WTC11 (cell line): ENCODE data around the gene NLGN4X. TPM values are rescaled to one million over a fixed set of nuclear protein-coding genes. Genes with fewer than 3 reads are reported as not detected.

ENCODE experiments used
- ATAC-seq: fragments of 200-7000 bp; cut with Tn5 transposase; 2 replicates; pipeline ENCODE4 v1.10.0; 2021; ENCODE audit warnings: mild to moderate bottlenecking, moderate library complexity
- CTCF ChIA-PET: fragments of 300-600 bp; sonication (Branson Sonifier 250); formaldehyde crosslinking; loops from one replicate; lab custom pipeline; 2021; ENCODE audit warnings: antibody characterized with exemption; lab: Charles Lee
- POLR2A ChIA-PET: fragments of 350-600 bp; sonication (Branson Sonifier 250); formaldehyde crosslinking; loops from one replicate; lab custom pipeline; 2021; ENCODE audit warnings: antibody characterized with exemption; lab: Charles Lee
- DNase-seq: peaks from one replicate; pipeline ENCODE4 v3.0.0; 2021; ENCODE audit warnings: low spot score
- H3K27ac Mint-ChIP-seq: 2 replicates; pipeline ENCODE4 v1.8.0; 2021; ENCODE audit warnings: mixed read lengths
- H3K27me3 Mint-ChIP-seq: 2 replicates; pipeline ENCODE4 v1.8.0; 2021; ENCODE audit warnings: low read depth, mild to moderate bottlenecking, moderate library complexity, mixed read lengths
- H3K36me3 Mint-ChIP-seq: 2 replicates; pipeline ENCODE4 v1.8.0; 2021; ENCODE audit warnings: mixed read lengths
- H3K4me1 Mint-ChIP-seq: 2 replicates; pipeline ENCODE4 v1.8.0; 2022; ENCODE audit warnings: mixed read lengths
- H3K4me3 Mint-ChIP-seq: 2 replicates; pipeline ENCODE4 v1.8.0; 2021; ENCODE audit warnings: mild to moderate bottlenecking, moderate library complexity, mixed read lengths
- H3K9me3 Mint-ChIP-seq: 2 replicates; pipeline ENCODE4 v1.8.0; 2021; ENCODE audit warnings: mixed read lengths
- CTCF ChIP-seq: fragments of 200-600 bp; IDR thresholded peaks from 2 replicates; pipeline ENCODE4 v1.8.0; 2022; ENCODE audit warnings: antibody characterized with exemption
- ELF4 ChIP-seq: sonication (generic); formaldehyde crosslinking; IDR thresholded peaks from 2 replicates; pipeline ENCODE4 v1.8.1; 2022; ENCODE audit warnings: low read depth, mild to moderate bottlenecking, moderate library complexity, missing genetic modification reagents
- ESRRA ChIP-seq: sonication (generic); formaldehyde crosslinking; IDR thresholded peaks from 2 replicates; pipeline ENCODE4 v1.8.1; 2022; ENCODE audit warnings: mild to moderate bottlenecking, missing genetic modification reagents, borderline replicate concordance
- HMGXB4 ChIP-seq: sonication (generic); formaldehyde crosslinking; IDR thresholded peaks from 2 replicates; pipeline ENCODE4 v1.8.1; 2023; ENCODE audit warnings: mild to moderate bottlenecking, moderate library complexity, missing genetic modification reagents
- MLX ChIP-seq: sonication (generic); formaldehyde crosslinking; IDR thresholded peaks from 2 replicates; pipeline ENCODE4 v1.8.1; 2023; ENCODE audit warnings: mild to moderate bottlenecking, missing genetic modification reagents, moderate library complexity
- MYBL2 ChIP-seq: sonication (generic); formaldehyde crosslinking; IDR thresholded peaks from 2 replicates; pipeline ENCODE4 v1.8.1; 2023; ENCODE audit warnings: mild to moderate bottlenecking, moderate library complexity, missing genetic modification reagents
- NFYB ChIP-seq: sonication (generic); formaldehyde crosslinking; conservative IDR thresholded peaks from 2 replicates; pipeline ENCODE4 v1.8.0; 2022; ENCODE audit warnings: low read depth, missing genetic modification reagents
- SMAD3 ChIP-seq: sonication (generic); formaldehyde crosslinking; IDR thresholded peaks from 2 replicates; pipeline ENCODE4 v1.8.0; 2022; ENCODE audit warnings: missing genetic modification reagents, mild to moderate bottlenecking, borderline replicate concordance
- TCF7 ChIP-seq: sonication (generic); formaldehyde crosslinking; IDR thresholded peaks from 2 replicates; pipeline ENCODE4 v1.8.0; 2022; ENCODE audit warnings: mild to moderate bottlenecking, low read depth, missing genetic modification reagents, moderate library complexity
- TEAD1 ChIP-seq: sonication (generic); formaldehyde crosslinking; IDR thresholded peaks from 2 replicates; pipeline ENCODE4 v1.8.0; 2022; ENCODE audit warnings: mild to moderate bottlenecking, missing genetic modification reagents
- TP53 ChIP-seq: sonication (generic); formaldehyde crosslinking; IDR thresholded peaks from 2 replicates; pipeline ENCODE4 v1.8.1; 2023; ENCODE audit warnings: mild to moderate bottlenecking, missing genetic modification reagents
- USF2 ChIP-seq: sonication (generic); formaldehyde crosslinking; IDR thresholded peaks from 2 replicates; pipeline ENCODE4 v1.8.1; 2023; ENCODE audit warnings: mild to moderate bottlenecking, missing genetic modification reagents, moderate library complexity
- ZNF281 ChIP-seq: sonication (generic); formaldehyde crosslinking; IDR thresholded peaks from 2 replicates; pipeline ENCODE4 v1.8.0; 2023; ENCODE audit warnings: mild to moderate bottlenecking, missing genetic modification reagents
- ZNF671 ChIP-seq: fragments of 250-450 bp; sonication (Bioruptor Pico); IDR thresholded peaks from 2 replicates; pipeline ENCODE4 v1.8.0; 2021; ENCODE audit warnings: mild to moderate bottlenecking
- total RNA-seq: library from RNA; stranded (reverse); gene quantifications from 3 replicates; pipeline ENCODE4 v1.2.3, GENCODE V29; 2021
- TF ChIP-seq, protein P1 (sequence below): sonication (generic); formaldehyde crosslinking; IDR thresholded peaks from 2 replicates; pipeline ENCODE4 v1.8.1; 2022; ENCODE audit warnings: mild to moderate bottlenecking, moderate library complexity, missing genetic modification reagents
- TF ChIP-seq, protein P2 (sequence below): fragments of 250-450 bp; sonication (Bioruptor Pico); IDR thresholded peaks from 2 replicates; pipeline ENCODE4 v1.9.0; 2021; ENCODE audit warnings: mild to moderate bottlenecking, borderline replicate concordance
- TF ChIP-seq, protein P3 (sequence below): sonication (generic); formaldehyde crosslinking; IDR thresholded peaks from 2 replicates; pipeline ENCODE4 v1.8.1; 2023; ENCODE audit warnings: mild to moderate bottlenecking, missing genetic modification reagents
- TF ChIP-seq, protein P4 (sequence below): sonication (generic); formaldehyde crosslinking; IDR thresholded peaks from 2 replicates; pipeline ENCODE4 v1.8.0; 2023; ENCODE audit warnings: missing genetic modification reagents

The NLGN4X gene
- total RNA-seq, 1 experiment from 2014 or later, result 53.8 TPM

- TF ChIP-seq ZNF281 (CRISPR knock-in tag) (no peak), TP53 (CRISPR knock-in tag) (no peak), ZNF671 (CRISPR knock-in tag) (no peak), HMGXB4 (CRISPR knock-in tag) (no peak), MLX (CRISPR knock-in tag) (no peak), TCF7 (CRISPR knock-in tag) (no peak), CTCF (no peak), SMAD3 (CRISPR knock-in tag) (no peak)
- TF ChIP-seq, protein P1, sequence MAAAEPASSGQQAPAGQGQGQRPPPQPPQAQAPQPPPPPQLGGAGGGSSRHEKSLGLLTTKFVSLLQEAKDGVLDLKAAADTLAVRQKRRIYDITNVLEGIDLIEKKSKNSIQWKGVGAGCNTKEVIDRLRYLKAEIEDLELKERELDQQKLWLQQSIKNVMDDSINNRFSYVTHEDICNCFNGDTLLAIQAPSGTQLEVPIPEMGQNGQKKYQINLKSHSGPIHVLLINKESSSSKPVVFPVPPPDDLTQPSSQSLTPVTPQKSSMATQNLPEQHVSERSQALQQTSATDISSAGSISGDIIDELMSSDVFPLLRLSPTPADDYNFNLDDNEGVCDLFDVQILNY (CRISPR knock-in tag), result no peak
- TF ChIP-seq, protein P2, sequence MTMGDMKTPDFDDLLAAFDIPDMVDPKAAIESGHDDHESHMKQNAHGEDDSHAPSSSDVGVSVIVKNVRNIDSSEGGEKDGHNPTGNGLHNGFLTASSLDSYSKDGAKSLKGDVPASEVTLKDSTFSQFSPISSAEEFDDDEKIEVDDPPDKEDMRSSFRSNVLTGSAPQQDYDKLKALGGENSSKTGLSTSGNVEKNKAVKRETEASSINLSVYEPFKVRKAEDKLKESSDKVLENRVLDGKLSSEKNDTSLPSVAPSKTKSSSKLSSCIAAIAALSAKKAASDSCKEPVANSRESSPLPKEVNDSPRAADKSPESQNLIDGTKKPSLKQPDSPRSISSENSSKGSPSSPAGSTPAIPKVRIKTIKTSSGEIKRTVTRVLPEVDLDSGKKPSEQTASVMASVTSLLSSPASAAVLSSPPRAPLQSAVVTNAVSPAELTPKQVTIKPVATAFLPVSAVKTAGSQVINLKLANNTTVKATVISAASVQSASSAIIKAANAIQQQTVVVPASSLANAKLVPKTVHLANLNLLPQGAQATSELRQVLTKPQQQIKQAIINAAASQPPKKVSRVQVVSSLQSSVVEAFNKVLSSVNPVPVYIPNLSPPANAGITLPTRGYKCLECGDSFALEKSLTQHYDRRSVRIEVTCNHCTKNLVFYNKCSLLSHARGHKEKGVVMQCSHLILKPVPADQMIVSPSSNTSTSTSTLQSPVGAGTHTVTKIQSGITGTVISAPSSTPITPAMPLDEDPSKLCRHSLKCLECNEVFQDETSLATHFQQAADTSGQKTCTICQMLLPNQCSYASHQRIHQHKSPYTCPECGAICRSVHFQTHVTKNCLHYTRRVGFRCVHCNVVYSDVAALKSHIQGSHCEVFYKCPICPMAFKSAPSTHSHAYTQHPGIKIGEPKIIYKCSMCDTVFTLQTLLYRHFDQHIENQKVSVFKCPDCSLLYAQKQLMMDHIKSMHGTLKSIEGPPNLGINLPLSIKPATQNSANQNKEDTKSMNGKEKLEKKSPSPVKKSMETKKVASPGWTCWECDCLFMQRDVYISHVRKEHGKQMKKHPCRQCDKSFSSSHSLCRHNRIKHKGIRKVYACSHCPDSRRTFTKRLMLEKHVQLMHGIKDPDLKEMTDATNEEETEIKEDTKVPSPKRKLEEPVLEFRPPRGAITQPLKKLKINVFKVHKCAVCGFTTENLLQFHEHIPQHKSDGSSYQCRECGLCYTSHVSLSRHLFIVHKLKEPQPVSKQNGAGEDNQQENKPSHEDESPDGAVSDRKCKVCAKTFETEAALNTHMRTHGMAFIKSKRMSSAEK (CRISPR knock-in tag), result no peak
- TF ChIP-seq, protein P3, sequence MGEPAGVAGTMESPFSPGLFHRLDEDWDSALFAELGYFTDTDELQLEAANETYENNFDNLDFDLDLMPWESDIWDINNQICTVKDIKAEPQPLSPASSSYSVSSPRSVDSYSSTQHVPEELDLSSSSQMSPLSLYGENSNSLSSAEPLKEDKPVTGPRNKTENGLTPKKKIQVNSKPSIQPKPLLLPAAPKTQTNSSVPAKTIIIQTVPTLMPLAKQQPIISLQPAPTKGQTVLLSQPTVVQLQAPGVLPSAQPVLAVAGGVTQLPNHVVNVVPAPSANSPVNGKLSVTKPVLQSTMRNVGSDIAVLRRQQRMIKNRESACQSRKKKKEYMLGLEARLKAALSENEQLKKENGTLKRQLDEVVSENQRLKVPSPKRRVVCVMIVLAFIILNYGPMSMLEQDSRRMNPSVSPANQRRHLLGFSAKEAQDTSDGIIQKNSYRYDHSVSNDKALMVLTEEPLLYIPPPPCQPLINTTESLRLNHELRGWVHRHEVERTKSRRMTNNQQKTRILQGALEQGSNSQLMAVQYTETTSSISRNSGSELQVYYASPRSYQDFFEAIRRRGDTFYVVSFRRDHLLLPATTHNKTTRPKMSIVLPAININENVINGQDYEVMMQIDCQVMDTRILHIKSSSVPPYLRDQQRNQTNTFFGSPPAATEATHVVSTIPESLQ, result no peak
- TF ChIP-seq, all 79 proteins: peak for 0
These were observed 154.1 kb downstream of the NLGN4X start (continued) for GRCh38 chrX:6074532-6074931.

- CTCF ChIA-PET, result no interaction called here
- H3K36me3 Mint-ChIP-seq, result peaks cover 2% of the 10 kb centered on the region; the same call in 1 of the 2 replicates
- H3K9me3 Mint-ChIP-seq, result no peaks in the 10 kb centered on the region
- no peak overlapping the region for H3K4me3 Mint-ChIP-seq
- ATAC-seq (no peak), DNase-seq (no peak)
- peaks cover 37% of the 10 kb centered on the region for H3K4me1 Mint-ChIP-seq
- no peaks in the 10 kb centered on the region for H3K27me3 Mint-ChIP-seq
- no peak overlapping the region for H3K27ac Mint-ChIP-seq
- POLR2A ChIA-PET, result no interaction called here
- TF ChIP-seq ELF4 (no peak), USF2 (CRISPR knock-in tag) (no peak), MYBL2 (CRISPR knock-in tag) (no peak), NFYB (no peak), ESRRA (CRISPR knock-in tag) (no peak), TEAD1 (no peak), HMGXB4 (CRISPR knock-in tag) (no peak)
- TF ChIP-seq, protein P4, sequence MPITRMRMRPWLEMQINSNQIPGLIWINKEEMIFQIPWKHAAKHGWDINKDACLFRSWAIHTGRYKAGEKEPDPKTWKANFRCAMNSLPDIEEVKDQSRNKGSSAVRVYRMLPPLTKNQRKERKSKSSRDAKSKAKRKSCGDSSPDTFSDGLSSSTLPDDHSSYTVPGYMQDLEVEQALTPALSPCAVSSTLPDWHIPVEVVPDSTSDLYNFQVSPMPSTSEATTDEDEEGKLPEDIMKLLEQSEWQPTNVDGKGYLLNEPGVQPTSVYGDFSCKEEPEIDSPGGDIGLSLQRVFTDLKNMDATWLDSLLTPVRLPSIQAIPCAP, result no peak
These were observed 156.9 kb downstream of the NLGN4X start for GRCh38 chrX:6071731-6072130.
